ENCODE measurements around the gene DAGLA. TPM values are rescaled to one million over a fixed set of nuclear protein-coding genes. Genes with fewer than 3 reads are reported as not detected.
A peak's percentile ranks its signal among the peaks of the same experiment; 100 is the strongest.

DAGLA gene
- total RNA-seq, 1 donor from 2014 or later, result 3.2 TPM

DNA sequence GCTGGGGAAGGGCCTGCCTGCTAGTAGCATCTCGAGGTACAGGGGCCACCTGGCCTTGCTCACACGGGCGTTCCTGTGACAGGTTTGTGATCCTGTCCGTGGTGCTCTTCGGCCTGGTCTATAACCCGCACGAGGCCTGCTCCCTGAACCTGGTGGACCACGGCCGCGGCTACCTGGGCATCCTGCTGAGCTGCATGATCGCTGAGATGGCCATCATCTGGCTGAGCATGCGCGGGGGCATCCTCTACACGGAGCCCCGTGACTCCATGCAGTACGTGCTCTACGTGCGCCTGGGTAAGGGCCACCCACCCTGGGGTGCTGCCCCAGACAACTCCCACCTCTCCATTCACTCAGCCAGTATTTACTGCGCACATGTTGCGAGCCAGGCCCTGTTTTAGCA, 40.4 kb downstream of the DAGLA start:
- Histone ChIP-seq H3K36me3 (peaks cover 14% of the 10 kb centered on the region), H3K27ac (replicated peaks) (no peak overlapping the region), H3K4me1 (peaks cover 32% of the 10 kb centered on the region), H3K4me3 (no peak overlapping the region), H3K9me3 (replicated peaks) (no peaks in the 10 kb centered on the region), H3K27me3 (ENCODE audit: low read depth) (no peaks in the 10 kb centered on the region)
- TF ChIP-seq, protein P1, sequence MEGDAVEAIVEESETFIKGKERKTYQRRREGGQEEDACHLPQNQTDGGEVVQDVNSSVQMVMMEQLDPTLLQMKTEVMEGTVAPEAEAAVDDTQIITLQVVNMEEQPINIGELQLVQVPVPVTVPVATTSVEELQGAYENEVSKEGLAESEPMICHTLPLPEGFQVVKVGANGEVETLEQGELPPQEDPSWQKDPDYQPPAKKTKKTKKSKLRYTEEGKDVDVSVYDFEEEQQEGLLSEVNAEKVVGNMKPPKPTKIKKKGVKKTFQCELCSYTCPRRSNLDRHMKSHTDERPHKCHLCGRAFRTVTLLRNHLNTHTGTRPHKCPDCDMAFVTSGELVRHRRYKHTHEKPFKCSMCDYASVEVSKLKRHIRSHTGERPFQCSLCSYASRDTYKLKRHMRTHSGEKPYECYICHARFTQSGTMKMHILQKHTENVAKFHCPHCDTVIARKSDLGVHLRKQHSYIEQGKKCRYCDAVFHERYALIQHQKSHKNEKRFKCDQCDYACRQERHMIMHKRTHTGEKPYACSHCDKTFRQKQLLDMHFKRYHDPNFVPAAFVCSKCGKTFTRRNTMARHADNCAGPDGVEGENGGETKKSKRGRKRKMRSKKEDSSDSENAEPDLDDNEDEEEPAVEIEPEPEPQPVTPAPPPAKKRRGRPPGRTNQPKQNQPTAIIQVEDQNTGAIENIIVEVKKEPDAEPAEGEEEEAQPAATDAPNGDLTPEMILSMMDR (IDR thresholded peaks at IDR 0.05; ENCODE audit: borderline replicate concordance), result no peak
- intact Hi-C loops (cut with micrococcal nuclease), result no loop called here
- no peak for DNase-seq

DNA sequence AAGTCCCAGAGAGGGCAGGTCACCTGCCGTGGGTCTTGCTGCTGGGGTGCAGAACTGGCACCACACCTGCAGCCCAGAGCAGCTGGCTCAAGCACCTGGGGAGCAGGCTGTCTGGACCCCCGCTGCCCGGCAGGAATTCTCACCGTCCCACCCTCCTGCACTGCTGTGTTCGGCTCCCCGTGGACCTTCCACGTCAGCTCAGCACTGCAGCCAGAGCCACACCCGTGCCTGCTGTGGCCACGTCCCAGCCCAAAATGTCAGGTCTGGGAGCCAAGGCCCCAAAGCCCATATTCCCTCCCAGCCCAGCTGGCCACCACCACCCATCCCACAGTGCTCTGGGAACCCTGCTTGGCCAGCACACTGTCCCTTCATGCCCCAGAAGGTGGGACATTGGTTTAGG, 44.2 kb downstream of the DAGLA start:
- peaks cover 31% of the 10 kb centered on the region for H3K36me3 ChIP-seq
- DNase-seq, result no peak
- H3K4me3 ChIP-seq, result no peak overlapping the region
- no peaks in the 10 kb centered on the region for H3K27me3 ChIP-seq (ENCODE audit: low read depth)
- H3K9me3 ChIP-seq (replicated peaks), result no peaks in the 10 kb centered on the region
- intact Hi-C loops (cut with micrococcal nuclease), result no loop called here
- H3K27ac ChIP-seq (replicated peaks), result peak overlapping the region; percentile 28
- TF ChIP-seq, protein P1 (IDR thresholded peaks at IDR 0.05; ENCODE audit: borderline replicate concordance), result no peak
- peaks cover 9% of the 10 kb centered on the region for H3K4me1 ChIP-seq

GRCh38 chr11:61725781-61726231, 45.6 kb downstream of the DAGLA start:
- H3K27me3 ChIP-seq (ENCODE audit: low read depth), result no peaks in the 10 kb centered on the region
- no peak for DNase-seq
- no peaks in the 10 kb centered on the region for H3K9me3 ChIP-seq (replicated peaks)
- TF ChIP-seq, protein P1 (IDR thresholded peaks at IDR 0.05; ENCODE audit: borderline replicate concordance), result no peak
- H3K4me3 ChIP-seq, result no peak overlapping the region
- intact Hi-C loops (cut with micrococcal nuclease), result no loop called here
- H3K27ac ChIP-seq (replicated peaks), result no peak overlapping the region
- peaks cover 9% of the 10 kb centered on the region for H3K4me1 ChIP-seq
- H3K36me3 ChIP-seq, result peaks cover 31% of the 10 kb centered on the region

- H3K4me3 ChIP-seq, result no peak overlapping the region
- H3K27me3 ChIP-seq (ENCODE audit: low read depth), result no peaks in the 10 kb centered on the region
- TF ChIP-seq, protein P1 (IDR thresholded peaks at IDR 0.05; ENCODE audit: borderline replicate concordance), result no peak
- no peaks in the 10 kb centered on the region for H3K9me3 ChIP-seq (replicated peaks)
- H3K27ac ChIP-seq (replicated peaks), result peak overlapping the region; percentile 24
- peaks cover 31% of the 10 kb centered on the region for H3K36me3 ChIP-seq
- intact Hi-C loops (cut with micrococcal nuclease), result no loop called here
- H3K4me1 ChIP-seq, result peaks cover 9% of the 10 kb centered on the region
- no peak for DNase-seq
Observed at GRCh38 chr11:61726775-61727174, 46.6 kb downstream of the DAGLA start.

DNA sequence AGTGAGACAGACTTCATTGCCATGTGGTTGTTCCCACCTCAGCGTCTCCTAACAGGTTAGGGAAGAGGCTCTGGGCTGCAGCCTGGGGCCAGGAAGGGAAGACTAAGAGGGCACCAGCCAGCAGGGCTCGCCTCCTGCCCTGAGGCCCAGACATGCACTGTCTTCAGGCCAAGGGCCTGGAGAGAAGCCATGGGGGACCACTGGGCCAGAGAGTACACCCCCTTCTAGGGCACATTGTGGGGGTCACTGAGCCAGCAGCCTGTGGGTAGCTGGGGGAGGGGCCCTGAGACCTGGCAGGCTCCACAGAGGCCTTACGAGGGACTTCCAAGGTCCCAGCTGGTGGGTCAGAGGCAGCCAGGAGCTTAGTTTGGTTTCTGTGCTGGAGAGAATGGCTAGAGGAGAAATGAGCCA, 47.2 kb downstream of the DAGLA start:
- Histone ChIP-seq H3K4me1 (peaks cover 16% of the 10 kb centered on the region), H3K4me3 (no peak overlapping the region), H3K27me3 (ENCODE audit: low read depth) (no peaks in the 10 kb centered on the region), H3K36me3 (peaks cover 31% of the 10 kb centered on the region), H3K9me3 (replicated peaks) (no peaks in the 10 kb centered on the region), H3K27ac (replicated peaks) (peak overlapping the region; percentile 24)
- no peak for DNase-seq
- intact Hi-C loops (cut with micrococcal nuclease), result no loop called here
- TF ChIP-seq, protein P1 (IDR thresholded peaks at IDR 0.05; ENCODE audit: borderline replicate concordance), result no peak

Data from left ventricle myocardium inferior (tissue), 1 donor.